ENCODE measurements around the gene ABHD14A.

Gene ABHD14A

DNA sequence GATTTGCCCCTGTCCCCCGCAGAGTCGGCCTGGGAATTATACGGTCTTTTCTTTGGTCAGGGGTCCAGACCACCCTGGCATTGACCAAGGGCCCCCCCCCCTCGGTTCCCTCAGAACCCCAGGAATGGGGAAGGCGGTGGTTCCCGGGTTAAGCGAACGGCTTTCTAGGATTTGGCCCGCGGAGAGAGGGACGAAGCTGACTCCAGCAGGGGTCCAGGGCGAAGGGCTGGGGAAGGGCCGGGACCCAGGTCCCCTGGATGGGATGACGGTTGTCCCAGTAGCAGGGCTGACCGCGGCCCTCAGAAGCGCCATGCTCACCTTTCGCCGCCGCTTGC, 33.4 kb upstream of the ABHD14A start:
- no peak for DNase-seq

DNA sequence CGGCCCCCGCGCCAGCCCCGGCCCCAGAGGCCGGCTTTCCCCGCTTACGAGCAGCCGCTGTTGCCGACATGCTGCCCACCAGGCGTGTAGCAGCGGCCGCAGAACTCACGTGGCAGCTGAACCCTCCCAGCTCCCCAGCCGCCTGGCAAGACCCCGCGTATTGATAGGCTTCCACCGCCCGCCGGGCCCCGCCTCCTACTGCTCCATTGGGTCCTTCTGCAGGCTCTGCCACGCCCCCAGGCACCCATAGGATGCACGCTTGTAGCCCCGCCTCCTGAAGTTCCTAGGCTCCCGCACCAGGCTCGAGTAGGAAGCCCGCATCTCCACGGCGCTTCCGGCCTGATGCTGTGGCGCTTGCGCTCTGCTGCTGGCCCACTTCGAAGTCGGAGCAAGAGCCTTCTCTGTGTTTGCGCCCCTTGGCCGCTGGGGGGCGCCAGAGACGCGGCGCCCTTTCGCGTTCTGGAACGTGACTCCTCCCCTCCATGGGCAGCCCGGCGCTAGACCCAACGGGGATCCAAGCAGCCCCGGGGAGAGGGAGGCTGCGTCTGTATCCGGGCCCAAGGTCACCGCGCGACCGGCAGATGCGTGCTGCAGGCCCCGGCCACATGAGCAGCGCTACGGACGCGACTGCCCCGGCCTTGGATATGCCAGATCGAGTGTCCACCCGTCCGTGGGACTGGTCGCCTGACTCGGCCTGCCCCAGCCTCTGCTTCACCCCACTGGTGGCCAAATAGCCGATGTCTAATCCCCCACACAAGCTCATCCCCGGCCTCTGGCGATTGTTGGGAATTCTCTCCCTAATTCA, 32.9 kb upstream of the ABHD14A start, which contains the start of the genes PARP3 and RRP9:
Gene PARP3, plus strand, starts transcription at position 566 of the 805 bp plus-strand sequence. CDS start 993 bp downstream, outside the sequence.
Gene RRP9, minus strand, starts transcription at position 107 of the 805 bp plus-strand sequence. Its CDS starts 37 bp downstream, at position 70.
- peak; percentile 99 for DNase-seq

DNA sequence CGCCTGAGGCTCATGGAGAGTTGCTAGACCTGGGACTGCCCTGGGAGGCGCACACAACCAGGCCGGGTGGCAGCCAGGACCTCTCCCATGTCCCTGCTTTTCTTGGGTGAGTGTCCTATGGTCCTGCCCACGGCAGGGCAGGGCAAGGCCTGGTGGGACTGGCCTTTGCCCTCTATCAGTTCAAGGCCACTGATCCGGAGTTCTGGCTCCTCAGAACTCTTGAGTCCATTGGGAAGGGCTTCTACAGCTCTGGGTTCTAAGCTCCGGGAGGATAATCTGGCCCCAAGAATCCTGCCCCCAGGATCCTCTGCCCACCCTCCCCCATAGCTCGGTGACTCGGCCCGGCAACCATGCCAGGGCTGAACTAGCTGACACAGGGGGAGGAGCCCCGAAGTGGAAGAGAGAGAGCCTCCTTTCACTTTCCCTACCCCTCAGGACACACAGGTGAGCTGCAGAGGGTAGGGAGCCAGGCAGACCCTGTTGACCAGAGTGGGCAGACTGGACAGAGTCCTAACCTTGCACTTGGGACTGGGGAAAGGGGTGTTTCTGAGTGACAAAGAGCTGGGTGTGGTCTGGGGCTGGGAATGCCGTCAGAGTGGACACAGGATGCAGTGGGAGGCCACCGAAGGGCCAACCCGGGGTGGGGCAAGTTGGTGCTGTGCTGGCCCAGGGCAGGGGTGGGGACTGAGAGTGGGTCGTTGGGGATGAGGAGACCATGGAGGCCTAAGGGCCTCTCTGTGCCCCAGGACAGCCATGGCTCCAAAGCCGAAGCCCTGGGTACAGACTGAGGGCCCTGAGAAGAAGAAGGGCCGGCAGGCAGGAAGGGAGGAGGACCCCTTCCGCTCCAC, 32.0 kb upstream of the ABHD14A start:
- peak; percentile 33 for DNase-seq

DNA sequence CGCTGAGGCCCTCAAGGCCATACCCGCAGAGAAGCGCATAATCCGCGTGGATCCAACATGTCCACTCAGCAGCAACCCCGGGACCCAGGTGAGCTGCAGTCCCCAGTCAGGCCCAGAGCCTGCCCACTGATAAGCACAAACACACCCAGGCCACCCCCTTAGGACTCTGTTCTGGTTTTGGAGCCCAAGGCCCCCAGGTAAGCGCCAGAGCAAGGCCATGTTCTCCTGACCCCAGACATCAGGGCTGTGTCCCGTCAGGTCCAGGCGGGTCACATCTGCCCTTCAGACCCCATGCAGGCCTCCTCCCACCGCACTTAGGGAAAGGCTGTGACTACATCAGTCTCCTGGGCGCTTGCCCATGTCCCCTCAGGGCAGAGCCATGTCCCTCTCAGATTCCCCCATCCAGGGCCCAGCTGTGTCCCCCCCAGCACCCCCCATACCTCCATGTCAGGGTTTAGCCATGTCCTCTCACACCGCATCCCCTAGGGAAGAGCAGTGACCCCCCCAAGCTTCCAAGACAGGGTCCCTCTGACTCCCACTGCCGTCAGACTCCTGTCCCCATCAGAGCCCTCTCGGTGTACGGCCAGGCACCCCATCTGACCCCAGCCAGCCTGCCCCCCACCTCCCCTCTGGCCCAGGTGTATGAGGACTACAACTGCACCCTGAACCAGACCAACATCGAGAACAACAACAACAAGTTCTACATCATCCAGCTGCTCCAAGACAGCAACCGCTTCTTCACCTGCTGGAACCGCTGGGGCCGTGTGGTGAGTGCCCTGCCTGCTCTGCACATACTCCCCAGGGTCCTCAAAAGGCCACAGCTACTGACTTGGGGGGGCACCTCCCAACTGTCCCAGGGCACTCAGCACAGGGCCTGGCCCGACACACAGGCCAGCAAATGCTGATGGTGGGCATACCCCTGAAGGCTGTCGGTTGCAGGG, 31.1 kb upstream of the ABHD14A start:
- DNase-seq, result no peak

DNA sequence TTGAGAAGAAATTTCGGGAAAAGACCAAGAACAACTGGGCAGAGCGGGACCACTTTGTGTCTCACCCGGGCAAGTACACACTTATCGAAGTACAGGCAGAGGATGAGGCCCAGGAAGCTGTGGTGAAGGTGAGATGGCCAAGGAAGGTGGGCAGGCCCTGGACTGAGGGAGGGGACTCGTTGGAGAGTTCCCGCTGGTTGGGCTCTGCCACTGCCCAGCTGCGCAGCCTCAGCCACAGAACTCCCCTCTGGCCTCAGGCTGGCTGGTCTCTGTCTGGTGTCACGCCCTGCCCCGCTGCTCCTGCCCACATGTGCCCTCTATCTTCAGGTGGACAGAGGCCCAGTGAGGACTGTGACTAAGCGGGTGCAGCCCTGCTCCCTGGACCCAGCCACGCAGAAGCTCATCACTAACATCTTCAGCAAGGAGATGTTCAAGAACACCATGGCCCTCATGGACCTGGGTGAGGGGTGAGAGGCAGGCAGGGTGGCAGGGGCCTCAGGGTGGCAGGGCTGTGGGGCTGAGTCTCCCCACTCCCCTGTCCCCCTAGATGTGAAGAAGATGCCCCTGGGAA, 30.3 kb upstream of the ABHD14A start:
- DNase-seq, result no peak

DNA sequence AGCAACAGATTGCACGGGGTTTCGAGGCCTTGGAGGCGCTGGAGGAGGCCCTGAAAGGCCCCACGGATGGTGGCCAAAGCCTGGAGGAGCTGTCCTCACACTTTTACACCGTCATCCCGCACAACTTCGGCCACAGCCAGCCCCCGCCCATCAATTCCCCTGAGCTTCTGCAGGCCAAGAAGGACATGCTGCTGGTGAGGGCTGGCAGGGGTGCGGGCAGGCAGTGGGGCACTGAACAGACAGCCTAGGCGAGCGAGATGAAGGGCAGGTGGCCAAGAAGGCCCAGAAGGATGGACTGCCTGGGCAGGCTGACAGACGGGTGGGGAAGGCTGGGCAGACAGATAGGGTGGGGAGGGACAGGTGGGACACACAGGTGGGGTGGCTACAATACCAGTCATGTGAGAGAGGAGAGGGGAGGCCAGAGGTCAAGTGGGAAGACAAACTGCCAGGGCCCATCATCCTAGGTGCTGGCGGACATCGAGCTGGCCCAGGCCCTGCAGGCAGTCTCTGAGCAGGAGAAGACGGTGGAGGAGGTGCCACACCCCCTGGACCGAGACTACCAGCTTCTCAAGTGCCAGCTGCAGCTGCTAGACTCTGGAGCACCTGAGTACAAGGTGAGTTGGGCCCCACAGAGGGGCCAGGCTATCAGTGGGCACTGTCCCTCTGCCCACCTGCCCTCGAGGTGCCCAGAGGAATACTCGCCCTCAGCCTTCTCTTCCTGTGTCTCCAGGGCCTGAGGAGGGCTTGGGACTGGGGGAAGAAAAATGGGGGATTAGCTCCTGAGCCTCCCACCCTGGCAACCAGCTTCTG, 29.6 kb upstream of the ABHD14A start:
- DNase-seq, result no peak

GRCh38 chr3:51945926-51946705, 28.7 kb upstream of the ABHD14A start:
- DNase-seq, result no peak

- no peak for DNase-seq
Observed at GRCh38 chr3:51946796-51947195, 28.1 kb upstream of the ABHD14A start.

- DNase-seq, result no peak
Observed at GRCh38 chr3:51947215-51947900, 27.5 kb upstream of the ABHD14A start.

GRCh38 chr3:51948016-51948580, 26.8 kb upstream of the ABHD14A start:
- no peak for DNase-seq

DNA sequence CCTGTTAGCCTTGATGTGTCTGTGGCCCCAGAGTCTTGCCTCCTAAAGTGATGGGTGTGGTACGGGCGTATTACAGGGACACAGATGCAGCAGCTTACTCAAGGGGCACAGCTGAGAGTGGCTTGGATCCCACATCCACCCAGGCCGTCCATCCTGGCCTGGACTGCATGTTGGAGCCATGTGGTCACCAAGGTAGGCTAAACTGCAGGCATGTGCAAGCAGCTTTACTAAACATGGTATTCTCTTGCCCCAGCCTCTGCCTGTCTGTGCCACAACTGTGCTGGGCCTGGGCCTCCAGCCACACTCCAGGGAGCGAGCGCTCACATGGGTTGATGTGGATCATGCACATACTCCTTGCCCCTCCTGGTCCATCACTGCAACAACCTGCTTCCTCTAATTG, 25.7 kb upstream of the ABHD14A start:
- no peak for DNase-seq

- DNase-seq, result no peak
Observed at GRCh38 chr3:51950899-51951298, 24.0 kb upstream of the ABHD14A start.

- DNase-seq, result no peak
Observed at GRCh38 chr3:51953445-51953844, 21.4 kb upstream of the ABHD14A start.

- no peak for DNase-seq
Observed at GRCh38 chr3:51954105-51954504, 20.8 kb upstream of the ABHD14A start.

DNA sequence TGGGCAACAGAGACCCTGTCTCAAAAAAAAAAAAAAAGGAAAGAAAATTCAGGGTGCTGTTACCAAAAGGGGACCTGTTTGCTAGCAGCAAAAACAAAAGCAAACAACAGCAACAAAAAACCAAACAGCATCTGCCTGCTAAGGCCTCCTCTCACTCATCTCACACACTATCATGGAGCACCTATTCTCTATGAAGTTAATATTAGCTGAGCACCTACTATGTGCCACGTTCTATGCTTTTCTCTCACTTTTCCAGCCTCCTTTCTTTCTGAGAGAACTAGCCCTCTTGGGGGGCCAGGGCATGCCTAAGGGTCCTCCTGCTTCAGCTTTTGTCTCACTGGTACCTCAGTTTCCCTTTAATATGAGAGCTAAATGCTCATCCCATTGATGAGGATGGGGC, 20.2 kb upstream of the ABHD14A start:
- no peak for DNase-seq

DNA sequence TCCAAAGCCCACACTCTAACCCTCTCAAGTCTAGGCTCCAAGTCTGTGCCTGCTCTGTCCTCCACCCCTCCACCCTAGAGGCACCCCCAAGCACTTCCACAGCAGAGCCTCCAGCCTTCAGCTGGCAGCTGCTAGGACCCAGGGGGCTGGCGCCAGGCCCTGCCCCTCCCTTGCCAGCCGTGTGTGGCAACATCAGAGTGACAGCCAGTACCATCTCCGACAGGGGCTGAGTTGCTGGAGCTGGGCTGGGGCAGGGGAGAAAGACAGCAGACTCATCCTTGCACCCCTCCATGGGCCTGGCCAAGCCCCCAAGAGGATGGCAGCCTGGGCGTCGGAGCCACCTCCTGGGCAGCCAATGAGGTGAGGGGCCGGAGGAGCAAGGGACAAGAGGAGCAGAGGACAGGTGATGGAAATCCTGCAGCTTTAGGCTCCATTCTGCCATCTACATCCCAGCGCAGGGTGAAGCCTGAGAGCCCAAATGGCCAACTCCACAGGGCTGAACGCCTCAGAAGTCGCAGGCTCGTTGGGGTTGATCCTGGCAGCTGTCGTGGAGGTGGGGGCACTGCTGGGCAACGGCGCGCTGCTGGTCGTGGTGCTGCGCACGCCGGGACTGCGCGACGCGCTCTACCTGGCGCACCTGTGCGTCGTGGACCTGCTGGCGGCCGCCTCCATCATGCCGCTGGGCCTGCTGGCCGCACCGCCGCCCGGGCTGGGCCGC, 19.5 kb upstream of the ABHD14A start, which contains the start of gene GPR62:
Gene GPR62, plus strand, starts transcription at position 207 of the 718 bp plus-strand sequence. Its CDS starts 272 bp downstream, at position 479.
- DNase-seq, result no peak

- DNase-seq, result no peak
Observed at GRCh38 chr3:51955893-51956770, 18.7 kb upstream of the ABHD14A start.
